T-helper 1 cell treated with Interleukin-12 subunit alpha and Interleukin-12 subunit beta and Interleukin-4 antibody, amounts not matched to agents 30 ng/mL and 1 ng/mL, for 36 hours (primary cell): ENCODE results near the gene PCBP4. TPM values are rescaled to one million over a fixed set of nuclear protein-coding genes. Genes with fewer than 3 reads are reported as not detected.

Experiments used
- intact Hi-C: fragments of 100-400 bp; cut with micrococcal nuclease; formaldehyde crosslinking; loops from one replicate; pipeline ENCODE4 v1.15.1; 2024
- total RNA-seq: library from RNA; stranded (reverse); gene quantifications from 2 replicates; pipeline ENCODE4 v1.2.3, GENCODE V29; 2022

Gene PCBP4
- 22.3 and 23.6 TPM in 2 replicates for total RNA-seq

GRCh38 chr3:51967384-51968169 is at the start of gene PCBP4:
Gene PCBP4, minus strand, starts transcription at chr3:51967454. Its CDS starts 6,214 bp downstream, at chr3:51961240.
- intact Hi-C loops: loop anchor here (1.0 kb wide), 2 partner anchors 8 to 25 kb away; partner anchors contain the start of genes ABHD14A and PARP3

GRCh38 chr3:52015438-52016228 is 48.4 kb upstream of the PCBP4 start:
- intact Hi-C loops: no loop called here

GRCh38 chr3:52014613-52015012 is 47.4 kb upstream of the PCBP4 start:
- intact Hi-C loops: no loop called here

- intact Hi-C loops: no loop called here
Observed at GRCh38 chr3:52013802-52014598, 46.7 kb upstream of the PCBP4 start.

DNA sequence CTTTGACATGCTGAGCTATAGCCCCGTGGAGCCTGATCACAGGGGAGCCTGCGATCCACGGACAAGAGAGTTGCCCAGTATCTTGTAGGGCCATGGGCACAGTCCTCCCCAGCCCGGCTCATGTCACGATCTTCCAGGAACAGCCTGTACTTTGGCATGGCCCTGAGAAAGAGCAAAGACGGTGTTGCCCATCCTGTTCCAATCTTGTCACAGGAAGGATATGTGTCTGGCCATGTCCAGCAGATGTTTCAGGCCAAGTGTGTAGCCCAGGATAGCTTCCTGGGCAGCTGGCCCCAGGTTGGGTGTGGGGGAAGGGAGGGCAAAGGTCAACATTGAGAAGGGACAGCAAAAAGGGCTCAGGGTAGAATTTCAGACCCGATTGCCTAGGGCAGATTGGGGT is 45.4 kb upstream of the PCBP4 start:
- intact Hi-C loops: no loop called here

GRCh38 chr3:52010431-52010830 is 43.2 kb upstream of the PCBP4 start:
- intact Hi-C loops: no loop called here

GRCh38 chr3:52007291-52007690 is 40.0 kb upstream of the PCBP4 start:
- intact Hi-C loops: no loop called here

GRCh38 chr3:52006820-52007133 is 39.5 kb upstream of the PCBP4 start:
- intact Hi-C loops: no loop called here

GRCh38 chr3:52006017-52006819 is 39.0 kb upstream of the PCBP4 start:
- intact Hi-C loops: no loop called here

GRCh38 chr3:52005571-52005986 is 38.3 kb upstream of the PCBP4 start:
- intact Hi-C loops: no loop called here

GRCh38 chr3:52004906-52005395 is 37.7 kb upstream of the PCBP4 start:
- intact Hi-C loops: no loop called here

DNA sequence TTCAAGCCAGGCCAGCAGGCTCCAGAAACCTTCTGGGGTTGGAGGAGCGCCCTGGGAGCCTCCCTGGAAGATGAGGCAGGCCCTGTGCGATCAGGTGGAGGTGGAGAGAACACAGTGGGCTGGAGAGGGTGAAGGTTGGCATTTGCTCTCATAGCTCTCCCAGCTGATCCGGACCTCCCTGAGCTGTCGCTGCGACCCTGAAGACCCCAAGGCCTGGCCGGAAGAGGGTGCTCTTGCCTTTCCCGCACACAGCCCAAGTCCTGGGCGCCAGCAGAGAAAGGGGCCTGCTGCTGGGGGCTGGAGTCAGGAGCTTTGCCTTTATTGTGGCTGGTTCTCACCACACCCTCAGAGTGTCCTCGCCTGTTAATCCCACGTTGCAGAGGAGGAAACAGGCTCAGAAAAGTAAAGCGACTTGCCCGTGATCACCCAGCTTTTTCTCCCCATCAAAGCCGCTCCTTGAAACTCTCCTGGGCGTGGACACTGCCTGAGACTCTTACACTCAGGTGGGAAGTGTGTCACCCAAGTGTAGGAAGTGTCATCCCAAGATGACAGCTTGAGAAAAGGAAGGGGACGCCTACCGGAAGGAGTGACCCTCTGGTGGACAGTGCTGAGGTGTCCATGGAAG is 37.0 kb upstream of the PCBP4 start:
- intact Hi-C loops: no loop called here

- intact Hi-C loops: no loop called here
Observed at GRCh38 chr3:52002748-52003147, 35.5 kb upstream of the PCBP4 start.

GRCh38 chr3:52001443-52001974 is 34.3 kb upstream of the PCBP4 start:
- intact Hi-C loops: loop anchor here (1.0 kb wide), 4 partner anchors 56 to 338 kb away; no protein-coding TSS in a partner anchor

- intact Hi-C loops: loop anchor here (5.0 kb wide), 1 partner anchor 537 kb away; the partner anchor contains the start of gene UQCC5
Observed at GRCh38 chr3:51999846-52000245, 32.6 kb upstream of the PCBP4 start.

GRCh38 chr3:51998774-51999173 is 31.5 kb upstream of the PCBP4 start:
- intact Hi-C loops: loop anchor here (5.0 kb wide), 1 partner anchor 539 kb away; the partner anchor contains the start of gene UQCC5

- intact Hi-C loops: loop anchor here (5.0 kb wide), 1 partner anchor 539 kb away; the partner anchor contains the start of gene UQCC5
Observed at GRCh38 chr3:51997935-51998596, 30.8 kb upstream of the PCBP4 start.

- intact Hi-C loops: loop anchor here (5.0 kb wide), 1 partner anchor 540 kb away; the partner anchor contains the start of gene UQCC5
Observed at GRCh38 chr3:51997172-51997571, 29.9 kb upstream of the PCBP4 start.
